Gastroesophageal sphincter (tissue), 3 donors: ENCODE measurements around the gene PLIN4.

Experiments
- CTCF ChIP-seq, 4 experiments: fragments of 200-600 bp in 2 of 4; fragments of 450-650 bp in 2 of 4; sonication (generic) in 1 of 4; IDR thresholded peaks; one replicate each; pipeline ENCODE4 v1.5.1; 2017 to 2019; ENCODE audit warnings: antibody characterized with exemption in 4 of 4, mild to moderate bottlenecking in 2 of 4, moderate library complexity in 2 of 4
- EP300 ChIP-seq: sonication (generic); formaldehyde crosslinking; IDR thresholded peaks from one replicate; pipeline ENCODE4 v1.6.1; 2017; ENCODE audit warnings: antibody characterized with exemption, mild to moderate bottlenecking
- POLR2A ChIP-seq, 2 donors: fragments of 450-650 bp; IDR thresholded peaks; one replicate each; pipeline ENCODE4 v1.6.1; 2017; ENCODE audit warnings: antibody characterized with exemption in 2 of 2, mild to moderate bottlenecking in 2 of 2, moderate library complexity in 1 of 2
- POLR2AphosphoS5 ChIP-seq: sonication (generic); formaldehyde crosslinking; IDR thresholded peaks from one replicate; pipeline ENCODE4 v1.6.1; 2017; ENCODE audit warnings: antibody characterized with exemption

- TF ChIP-seq CTCF (IDR thresholded peaks at IDR 0.05) (no peak), POLR2AphosphoS5 (no peak), POLR2A (IDR thresholded peaks at IDR 0.05) (no peak), EP300 (no peak)
Observed at GRCh38 chr19:4566402-4567051, 48.2 kb upstream of the PLIN4 start.
